Lower leg skin (tissue), 4 donors: Measurements from ENCODE around the gene NUDT3. TPM values are rescaled to one million over a fixed set of nuclear protein-coding genes. Genes with fewer than 3 reads are reported as not detected.

Experiments used
- DNase-seq, 2 donors: peaks; one replicate each; pipeline ENCODE4 v3.0.0-alpha.2; 2019; ENCODE audit warnings: low spot score in 2 of 2
- H3K4me3 ChIP-seq: fragments of 200-600 bp; sonication (generic); 2 replicates; pipeline ENCODE4 v1.5.1; 2017; ENCODE audit warnings: mild to moderate bottlenecking, low read depth; ENCODE audit not compliant: poor library complexity, severe bottlenecking
- POLR2A ChIP-seq, 2 donors: fragments of 450-650 bp; IDR thresholded peaks; one replicate each; pipeline ENCODE4 v1.6.1; 2016 to 2017; ENCODE audit warnings: antibody characterized with exemption in 2 of 2, mild to moderate bottlenecking in 1 of 2, moderate library complexity in 1 of 2
- whole genome bisulfite sequencing, 2 donors: methylation state at CpG; one replicate each; pipeline ENCODE4 v1.1.5; 2018; 5-methylcytosine and 5-hydroxymethylcytosine counted together
- intact Hi-C: fragments of 100-400 bp; cut with DNase I; formaldehyde crosslinking; loops from one replicate; pipeline ENCODE4 v1.15.0; 2023; ENCODE audit warnings: low total_unique reads
- total RNA-seq, 4 donors: library from RNA; depleted of rRNA; stranded (reverse); fragments of >200 nt; gene quantifications; one replicate each; pipeline ENCODE4 v1.1.0, GENCODE V29; 2016
- TF ChIP-seq, protein P1 (sequence below), 3 donors: fragments of 450-650 bp; IDR thresholded peaks; one replicate each; pipeline ENCODE4 v1.5.1; 2016; ENCODE audit warnings: antibody characterized with exemption in 3 of 3, mild to moderate bottlenecking in 3 of 3, moderate library complexity in 2 of 3

NUDT3 gene
- total RNA-seq, 4 donors from 2014 or later, result 10.0 to 29.1 (median 19.9) TPM

DNA sequence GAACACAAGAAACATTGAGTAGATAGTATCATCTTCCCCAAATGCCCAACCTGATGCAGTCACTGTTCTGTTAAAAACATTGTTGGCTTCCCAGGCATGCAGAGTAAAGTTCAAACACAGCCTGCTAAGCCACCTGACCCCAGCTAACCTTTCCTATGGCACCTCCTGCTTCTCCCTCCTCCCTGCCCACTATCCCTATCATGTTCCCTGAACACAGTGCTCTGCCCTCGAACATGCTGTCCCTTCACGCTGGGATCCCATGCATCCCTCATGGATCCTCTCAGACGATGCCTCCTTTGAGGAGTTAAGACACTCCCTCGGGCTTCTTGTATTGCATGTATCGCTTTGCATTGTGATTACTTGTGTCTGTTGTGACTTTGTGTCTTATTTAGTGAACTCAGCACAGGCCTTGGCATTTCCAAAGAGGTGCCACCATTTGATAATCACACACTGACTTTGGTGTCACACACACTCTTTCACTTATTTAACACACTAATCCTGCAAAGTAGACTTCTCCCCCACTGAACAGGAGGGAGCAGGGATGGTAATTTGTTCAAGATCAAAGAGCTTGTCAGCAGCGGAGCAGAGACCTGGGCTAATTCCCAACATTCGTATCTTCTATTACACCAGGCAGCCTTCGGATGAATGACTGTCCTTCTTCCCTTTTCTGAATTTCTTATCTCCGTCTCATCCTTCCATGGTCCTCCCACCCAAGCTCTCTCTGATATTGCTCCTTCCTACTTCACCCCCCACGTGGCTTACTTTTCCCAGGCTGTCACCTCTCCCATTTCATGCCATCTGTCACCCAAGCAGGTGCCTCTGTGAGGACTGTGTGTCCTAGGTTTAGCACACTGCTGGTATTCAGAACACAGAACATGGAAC, 115.3 kb downstream of the NUDT3 start:
- 75 to 77% methylated on average over 10 of the region's 10 CpGs for WGBS, 2 donors
- intact Hi-C loops, result no loop called here
- no peak overlapping the region for H3K4me3 ChIP-seq
- TF ChIP-seq, protein P1, sequence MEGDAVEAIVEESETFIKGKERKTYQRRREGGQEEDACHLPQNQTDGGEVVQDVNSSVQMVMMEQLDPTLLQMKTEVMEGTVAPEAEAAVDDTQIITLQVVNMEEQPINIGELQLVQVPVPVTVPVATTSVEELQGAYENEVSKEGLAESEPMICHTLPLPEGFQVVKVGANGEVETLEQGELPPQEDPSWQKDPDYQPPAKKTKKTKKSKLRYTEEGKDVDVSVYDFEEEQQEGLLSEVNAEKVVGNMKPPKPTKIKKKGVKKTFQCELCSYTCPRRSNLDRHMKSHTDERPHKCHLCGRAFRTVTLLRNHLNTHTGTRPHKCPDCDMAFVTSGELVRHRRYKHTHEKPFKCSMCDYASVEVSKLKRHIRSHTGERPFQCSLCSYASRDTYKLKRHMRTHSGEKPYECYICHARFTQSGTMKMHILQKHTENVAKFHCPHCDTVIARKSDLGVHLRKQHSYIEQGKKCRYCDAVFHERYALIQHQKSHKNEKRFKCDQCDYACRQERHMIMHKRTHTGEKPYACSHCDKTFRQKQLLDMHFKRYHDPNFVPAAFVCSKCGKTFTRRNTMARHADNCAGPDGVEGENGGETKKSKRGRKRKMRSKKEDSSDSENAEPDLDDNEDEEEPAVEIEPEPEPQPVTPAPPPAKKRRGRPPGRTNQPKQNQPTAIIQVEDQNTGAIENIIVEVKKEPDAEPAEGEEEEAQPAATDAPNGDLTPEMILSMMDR (IDR thresholded peaks at IDR 0.05), result no peak
- TF ChIP-seq POLR2A (IDR thresholded peaks at IDR 0.05), result no peak
- no peak for DNase-seq

GRCh38 chr6:34276191-34276590, 116.3 kb downstream of the NUDT3 start:
- intact Hi-C loops, result no loop called here
- TF ChIP-seq, protein P1 (IDR thresholded peaks at IDR 0.05), result no peak
- no peak for TF ChIP-seq POLR2A (IDR thresholded peaks at IDR 0.05)

DNA sequence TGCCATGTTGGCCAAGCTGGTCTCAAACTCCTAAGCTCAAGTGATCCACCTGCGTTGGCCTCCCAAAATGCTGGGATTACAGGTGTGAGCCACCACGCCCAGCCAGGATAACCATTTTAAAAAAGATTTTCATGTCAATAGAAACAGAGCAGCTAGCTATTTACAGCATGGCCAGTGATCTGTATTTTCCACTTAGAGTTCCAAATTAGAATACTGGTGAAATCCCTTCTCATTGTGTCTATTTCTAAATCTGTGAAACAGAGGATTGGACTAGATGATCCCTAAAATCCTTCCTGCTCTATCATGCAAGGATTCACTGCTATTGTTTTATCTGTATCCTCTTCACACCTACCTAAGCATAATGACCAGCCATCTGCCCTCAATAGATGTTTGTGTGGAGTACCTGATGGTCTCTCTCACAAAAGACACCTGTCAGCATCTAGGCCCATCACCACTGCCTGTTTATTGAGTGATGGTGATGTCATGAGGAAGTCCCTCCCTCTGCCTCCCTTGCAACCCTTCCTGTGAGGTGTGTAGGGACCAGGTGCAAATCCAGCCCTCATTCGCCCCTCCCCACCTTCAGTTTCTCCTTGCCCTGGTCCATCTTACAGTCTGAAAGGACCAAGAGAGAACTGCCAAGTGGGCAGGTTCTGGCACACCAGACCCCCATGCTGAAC, 117.2 kb downstream of the NUDT3 start:
- no peak overlapping the region for H3K4me3 ChIP-seq
- TF ChIP-seq, protein P1 (IDR thresholded peaks at IDR 0.05), result no peak
- no peak for TF ChIP-seq POLR2A (IDR thresholded peaks at IDR 0.05)
- WGBS, 2 donors, result 90 to 97% methylated on average over 3 of the region's 3 CpGs
- intact Hi-C loops, result no loop called here
- DNase-seq, result no peak

More at GRCh38 chr6:34276191-34276590, 116.3 kb downstream of the NUDT3 start:
- no peak overlapping the region for H3K4me3 ChIP-seq
- no peak for DNase-seq
- WGBS, 2 donors, result 75 to 92% methylated on average over 5 of the region's 5 CpGs

- no peak overlapping the region for H3K4me3 ChIP-seq
- no peak for DNase-seq
- intact Hi-C loops, result no loop called here
- WGBS, 2 donors, result 93 to 94% methylated on average over 1 of the region's 1 CpG
- TF ChIP-seq, protein P1 (IDR thresholded peaks at IDR 0.05), result no peak
- no peak for TF ChIP-seq POLR2A (IDR thresholded peaks at IDR 0.05)
These were observed 118.3 kb downstream of the NUDT3 start for GRCh38 chr6:34274129-34274528.

DNA sequence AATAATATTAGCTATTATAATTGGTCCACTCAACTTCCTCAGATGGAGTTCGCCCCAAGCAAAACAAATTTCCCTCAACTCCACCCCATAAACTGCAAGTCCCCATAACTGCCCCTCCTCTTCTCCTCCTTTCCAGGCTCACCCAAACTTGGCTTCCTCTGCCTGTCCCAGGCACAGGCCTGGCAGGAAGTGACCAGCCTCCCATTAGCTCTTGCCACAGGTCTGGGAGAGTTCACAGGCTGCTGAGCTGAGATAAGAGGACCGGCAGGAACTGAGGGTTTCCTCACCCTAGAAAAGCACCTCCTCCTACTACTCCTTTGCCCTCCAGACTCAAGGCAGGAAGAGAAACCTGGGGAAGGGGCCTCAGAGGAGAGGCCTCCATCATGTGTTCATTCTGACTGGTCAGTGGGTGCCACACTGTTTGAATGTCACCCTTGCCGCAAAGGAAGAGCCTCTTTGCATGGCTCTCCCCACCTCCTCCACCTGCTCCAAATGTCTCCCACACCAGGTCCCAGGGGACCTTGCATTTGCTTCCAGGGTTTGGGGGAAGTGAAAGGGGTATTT, 119.1 kb downstream of the NUDT3 start:
- 64 to 78% methylated on average over 3 of the region's 3 CpGs for WGBS, 2 donors
- TF ChIP-seq, protein P1 (IDR thresholded peaks at IDR 0.05), result no peak
- TF ChIP-seq POLR2A (IDR thresholded peaks at IDR 0.05), result no peak
- intact Hi-C loops, result no loop called here
- H3K4me3 ChIP-seq, result no peak overlapping the region
- peak in 1 of 2 donors; percentile 21 for DNase-seq
